ENCODE measurements around the gene VPS18.

The VPS18 gene

GRCh38 chr15:40936709-40937666 lies 42.7 kb downstream of the VPS18 start:
- H3K9me3 ChIP-seq (ENCODE audit: control insufficient read depth, low read length): no peaks in the 10 kb centered on the region
- H3K9ac ChIP-seq (ENCODE audit: low read length): no peak overlapping the region
- H3K27me3 ChIP-seq (ENCODE audit: control insufficient read depth, insufficient read depth, low read length): peaks cover 10% of the 10 kb centered on the region
- peaks cover 26% of the 10 kb centered on the region for H3K4me1 ChIP-seq (ENCODE audit: control insufficient read depth, insufficient read depth, low read length)
- H3K4me3 ChIP-seq (ENCODE audit: low read length): no peak overlapping the region
- H3K36me3 ChIP-seq (ENCODE audit: control insufficient read depth, insufficient read depth, low read length): no peaks in the 10 kb centered on the region

DNA sequence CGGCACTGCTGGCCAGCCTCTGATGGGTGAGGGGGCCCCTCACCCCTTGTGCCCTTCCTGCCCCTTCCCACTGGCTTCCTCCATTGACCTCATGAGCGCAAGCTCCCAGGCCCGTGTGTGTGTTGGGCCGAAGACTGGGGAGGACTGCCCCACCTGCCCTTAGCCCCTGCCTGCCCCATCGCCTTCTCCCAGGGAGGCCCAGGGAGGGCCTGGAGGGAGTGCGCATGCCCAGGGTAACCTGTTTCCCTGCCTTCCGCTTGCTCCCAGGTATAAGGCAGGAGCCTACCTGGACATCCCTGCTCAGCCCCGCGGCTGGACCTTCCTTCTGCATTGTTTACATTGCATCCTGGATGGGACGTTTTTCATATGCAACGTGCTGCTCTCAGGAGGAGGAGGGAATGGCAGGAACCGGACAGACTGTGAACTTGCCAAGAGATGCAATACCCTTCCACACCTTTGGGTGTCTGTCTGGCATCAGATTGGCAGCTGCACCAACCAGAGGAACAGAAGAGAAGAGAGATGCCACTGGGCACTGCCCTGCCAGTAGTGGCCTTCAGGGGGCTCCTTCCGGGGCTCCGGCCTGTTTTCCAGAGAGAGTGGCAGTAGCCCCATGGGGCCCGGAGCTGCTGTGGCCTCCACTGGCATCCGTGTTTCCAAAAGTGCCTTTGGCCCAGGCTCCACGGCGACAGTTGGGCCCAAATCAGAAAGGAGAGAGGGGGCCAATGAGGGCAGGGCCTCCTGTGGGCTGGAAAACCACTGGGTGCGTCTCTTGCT lies 43.7 kb downstream of the VPS18 start:
- no peak overlapping the region for H3K4me3 ChIP-seq (ENCODE audit: low read length)
- peaks cover 25% of the 10 kb centered on the region for H3K4me1 ChIP-seq (ENCODE audit: control insufficient read depth, insufficient read depth, low read length)
- H3K36me3 ChIP-seq (ENCODE audit: control insufficient read depth, insufficient read depth, low read length): no peaks in the 10 kb centered on the region
- H3K9ac ChIP-seq (ENCODE audit: low read length): no peak overlapping the region
- peaks cover under 1% of the 10 kb centered on the region for H3K27me3 ChIP-seq (ENCODE audit: control insufficient read depth, insufficient read depth, low read length)
- no peaks in the 10 kb centered on the region for H3K9me3 ChIP-seq (ENCODE audit: control insufficient read depth, low read length)

- no peak overlapping the region for H3K9ac ChIP-seq (ENCODE audit: low read length)
- peaks cover 19% of the 10 kb centered on the region for H3K4me1 ChIP-seq (ENCODE audit: control insufficient read depth, insufficient read depth, low read length)
- H3K9me3 ChIP-seq (ENCODE audit: control insufficient read depth, low read length): no peaks in the 10 kb centered on the region
- no peak overlapping the region for H3K4me3 ChIP-seq (ENCODE audit: low read length)
- no peaks in the 10 kb centered on the region for H3K36me3 ChIP-seq (ENCODE audit: control insufficient read depth, insufficient read depth, low read length)
- H3K27me3 ChIP-seq (ENCODE audit: control insufficient read depth, insufficient read depth, low read length): no peaks in the 10 kb centered on the region
Observed at GRCh38 chr15:40938536-40938870, 44.3 kb downstream of the VPS18 start.

- Histone ChIP-seq H3K27me3 (ENCODE audit: control insufficient read depth, insufficient read depth, low read length) (no peaks in the 10 kb centered on the region), H3K9ac (ENCODE audit: low read length) (no peak overlapping the region), H3K9me3 (ENCODE audit: control insufficient read depth, low read length) (no peaks in the 10 kb centered on the region), H3K36me3 (ENCODE audit: control insufficient read depth, insufficient read depth, low read length) (no peaks in the 10 kb centered on the region), H3K4me1 (ENCODE audit: control insufficient read depth, insufficient read depth, low read length) (peaks cover 22% of the 10 kb centered on the region), H3K4me3 (ENCODE audit: low read length) (no peak overlapping the region)
Observed at GRCh38 chr15:40940296-40940801, 46.1 kb downstream of the VPS18 start.

- H3K9ac ChIP-seq (ENCODE audit: low read length): peak overlapping the region; percentile 63
Observed at GRCh38 chr15:40941068-40941527, 46.8 kb downstream of the VPS18 start.

DNA sequence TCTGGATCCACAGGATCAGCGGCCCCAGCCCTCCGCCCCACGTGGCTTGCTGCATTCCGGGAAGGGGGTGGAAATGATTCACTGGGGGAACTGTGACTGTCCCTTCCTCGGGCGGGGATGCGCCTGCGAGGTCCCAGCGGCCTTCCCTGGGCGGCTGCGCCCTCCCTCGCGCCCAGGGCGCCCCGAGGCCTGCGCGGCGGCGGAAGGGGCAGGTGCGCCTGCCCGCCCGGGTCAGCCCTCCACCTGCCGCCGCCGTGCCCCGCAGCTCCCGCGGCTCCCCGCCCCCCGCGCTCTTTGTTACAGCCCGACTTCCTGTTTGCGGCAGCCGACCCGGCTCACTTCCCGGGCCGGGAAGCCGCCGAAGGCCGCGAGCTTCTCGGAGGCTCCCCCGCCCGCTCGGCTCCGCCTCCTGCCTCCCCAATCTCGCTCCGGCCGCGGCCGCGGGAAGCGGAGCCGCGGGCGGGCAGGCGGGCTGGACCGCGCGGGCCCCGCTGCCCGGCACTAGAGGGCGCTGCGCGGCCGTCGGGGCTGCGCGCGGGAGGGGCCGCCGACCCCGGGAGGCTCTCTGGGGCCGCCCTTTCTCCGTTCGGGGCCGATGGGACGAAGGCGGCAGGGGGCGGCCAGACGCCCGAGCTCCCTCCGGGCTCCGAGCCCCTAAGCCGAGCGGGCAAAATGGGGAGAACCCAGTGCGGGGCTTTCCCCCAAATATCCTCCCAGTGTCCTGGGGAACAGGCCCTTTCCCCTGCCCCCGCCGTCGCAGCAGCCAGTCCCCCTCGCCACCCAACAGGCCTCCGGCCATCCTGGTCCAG lies 47.5 kb downstream of the VPS18 start:
- peaks cover 22% of the 10 kb centered on the region for H3K4me1 ChIP-seq (ENCODE audit: control insufficient read depth, insufficient read depth, low read length)
- H3K36me3 ChIP-seq (ENCODE audit: control insufficient read depth, insufficient read depth, low read length): no peaks in the 10 kb centered on the region
- peak overlapping the region; percentile 76 for H3K9ac ChIP-seq (ENCODE audit: low read length)
- no peaks in the 10 kb centered on the region for H3K9me3 ChIP-seq (ENCODE audit: control insufficient read depth, low read length)
- peak overlapping the region; percentile 38 for H3K4me3 ChIP-seq (ENCODE audit: low read length)
- H3K27me3 ChIP-seq (ENCODE audit: control insufficient read depth, insufficient read depth, low read length): no peaks in the 10 kb centered on the region

More at GRCh38 chr15:40941068-40941527, 46.8 kb downstream of the VPS18 start:
- Histone ChIP-seq H3K4me1 (ENCODE audit: control insufficient read depth, insufficient read depth, low read length) (peaks cover 22% of the 10 kb centered on the region), H3K36me3 (ENCODE audit: control insufficient read depth, insufficient read depth, low read length) (no peaks in the 10 kb centered on the region), H3K4me3 (ENCODE audit: low read length) (no peak overlapping the region), H3K9me3 (ENCODE audit: control insufficient read depth, low read length) (no peaks in the 10 kb centered on the region), H3K27me3 (ENCODE audit: control insufficient read depth, insufficient read depth, low read length) (no peaks in the 10 kb centered on the region)

DNA sequence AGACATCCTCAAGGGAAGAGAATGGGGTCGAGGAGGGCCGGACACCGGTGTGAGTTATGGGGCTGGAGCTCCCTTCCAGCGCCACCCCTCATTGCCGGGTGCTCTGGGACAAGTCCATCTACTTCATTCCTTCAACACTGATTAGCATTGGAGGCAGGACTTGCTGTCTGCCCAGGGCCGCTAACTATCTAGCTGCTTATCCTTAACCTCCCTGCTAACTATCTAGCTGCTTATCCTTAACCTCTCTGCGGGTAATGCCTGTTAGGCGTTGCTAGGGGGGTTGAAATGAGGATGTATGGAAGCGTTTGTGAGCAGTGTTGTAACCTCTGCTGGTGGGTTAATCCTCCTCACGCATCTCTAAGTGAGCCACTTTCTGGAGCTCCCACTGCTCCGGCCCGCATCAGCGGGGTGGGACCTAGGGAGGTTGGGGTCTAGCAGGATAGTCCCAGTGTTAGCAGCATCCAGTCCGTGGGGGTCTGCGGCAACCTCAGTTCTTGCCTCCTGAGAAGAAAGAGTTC lies 48.1 kb downstream of the VPS18 start:
- Histone ChIP-seq H3K4me1 (ENCODE audit: control insufficient read depth, insufficient read depth, low read length) (peaks cover 22% of the 10 kb centered on the region), H3K9me3 (ENCODE audit: control insufficient read depth, low read length) (no peaks in the 10 kb centered on the region), H3K27me3 (ENCODE audit: control insufficient read depth, insufficient read depth, low read length) (no peaks in the 10 kb centered on the region), H3K9ac (ENCODE audit: low read length) (peak overlapping the region; percentile 76), H3K4me3 (ENCODE audit: low read length) (peak overlapping the region; percentile 38), H3K36me3 (ENCODE audit: control insufficient read depth, insufficient read depth, low read length) (no peaks in the 10 kb centered on the region)

- H3K9me3 ChIP-seq (ENCODE audit: control insufficient read depth, low read length): no peaks in the 10 kb centered on the region
- peaks cover 22% of the 10 kb centered on the region for H3K4me1 ChIP-seq (ENCODE audit: control insufficient read depth, insufficient read depth, low read length)
- H3K36me3 ChIP-seq (ENCODE audit: control insufficient read depth, insufficient read depth, low read length): no peaks in the 10 kb centered on the region
- H3K4me3 ChIP-seq (ENCODE audit: low read length): no peak overlapping the region
- no peak overlapping the region for H3K9ac ChIP-seq (ENCODE audit: low read length)
- H3K27me3 ChIP-seq (ENCODE audit: control insufficient read depth, insufficient read depth, low read length): no peaks in the 10 kb centered on the region
Observed at GRCh38 chr15:40942878-40943277, 48.6 kb downstream of the VPS18 start.

GRCh38 chr15:40943764-40944365 lies 49.6 kb downstream of the VPS18 start:
- Histone ChIP-seq H3K4me3 (ENCODE audit: low read length) (no peak overlapping the region), H3K9ac (ENCODE audit: low read length) (no peak overlapping the region)

GRCh38 chr15:40944510-40945296 lies 50.5 kb downstream of the VPS18 start:
- Histone ChIP-seq H3K9me3 (ENCODE audit: control insufficient read depth, low read length) (no peaks in the 10 kb centered on the region), H3K27me3 (ENCODE audit: control insufficient read depth, insufficient read depth, low read length) (no peaks in the 10 kb centered on the region), H3K4me1 (ENCODE audit: control insufficient read depth, insufficient read depth, low read length) (peaks cover 30% of the 10 kb centered on the region), H3K36me3 (ENCODE audit: control insufficient read depth, insufficient read depth, low read length) (no peaks in the 10 kb centered on the region), H3K9ac (ENCODE audit: low read length) (no peak overlapping the region), H3K4me3 (ENCODE audit: low read length) (no peak overlapping the region)

More at GRCh38 chr15:40943764-40944365, 49.6 kb downstream of the VPS18 start:
- H3K36me3 ChIP-seq (ENCODE audit: control insufficient read depth, insufficient read depth, low read length): no peaks in the 10 kb centered on the region
- H3K27me3 ChIP-seq (ENCODE audit: control insufficient read depth, insufficient read depth, low read length): no peaks in the 10 kb centered on the region
- H3K4me1 ChIP-seq (ENCODE audit: control insufficient read depth, insufficient read depth, low read length): peaks cover 22% of the 10 kb centered on the region
- no peaks in the 10 kb centered on the region for H3K9me3 ChIP-seq (ENCODE audit: control insufficient read depth, low read length)
